ENCODE results near the gene VEGFB. TPM values are rescaled to one million over a fixed set of nuclear protein-coding genes. Genes with fewer than 3 reads are reported as not detected.

Gene VEGFB
- total RNA-seq, 1 donor from 2014 or later = 172 TPM

DNA sequence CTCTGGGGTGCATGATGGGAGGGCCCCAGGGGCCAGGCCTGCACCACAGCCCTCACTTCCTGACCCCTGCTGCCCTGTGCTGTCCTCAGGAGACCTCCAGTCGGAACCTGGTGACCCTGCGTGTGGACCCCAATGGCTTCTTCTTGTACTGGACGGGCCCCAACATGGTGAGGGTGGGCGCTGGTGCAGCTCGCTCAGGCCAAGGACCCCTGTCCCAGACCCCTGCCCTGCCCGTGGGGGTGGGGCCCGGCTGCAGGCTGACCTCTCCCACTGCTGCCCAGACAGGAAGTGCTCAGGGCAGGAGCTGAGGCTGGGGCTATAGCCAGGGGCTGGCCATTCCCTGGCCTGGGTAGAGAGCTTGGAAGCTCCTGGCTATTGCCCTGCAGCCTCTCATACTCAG, 19.9 kb downstream of the VEGFB start:
- no peak overlapping the region for H3K4me3 ChIP-seq
- DNase-seq = peak; percentile 62
- H3K9me3 ChIP-seq = no peaks in the 10 kb centered on the region
- intact Hi-C loops (cut with DNase I) = no loop called here
- no peak overlapping the region for H3K27ac ChIP-seq
- no peak for ATAC-seq
- no peak for TF ChIP-seq CTCF (IDR thresholded peaks at IDR 0.05)
- H3K36me3 ChIP-seq = peaks cover 44% of the 10 kb centered on the region
- no peaks in the 10 kb centered on the region for H3K27me3 ChIP-seq
- peaks cover 20% of the 10 kb centered on the region for H3K4me1 ChIP-seq

GRCh38 chr11:64255135-64256128, 21.0 kb downstream of the VEGFB start:
- no peak for DNase-seq
- Histone ChIP-seq H3K4me3 (no peak overlapping the region), H3K9me3 (no peaks in the 10 kb centered on the region), H3K36me3 (peaks cover 47% of the 10 kb centered on the region), H3K4me1 (peaks cover 20% of the 10 kb centered on the region), H3K27me3 (no peaks in the 10 kb centered on the region), H3K27ac (no peak overlapping the region)
- no peak for ATAC-seq
- intact Hi-C loops (cut with DNase I) = no loop called here
- TF ChIP-seq CTCF (IDR thresholded peaks at IDR 0.05) = no peak

- DNase-seq = no peak
- Histone ChIP-seq H3K9me3 (no peaks in the 10 kb centered on the region), H3K4me3 (no peak overlapping the region), H3K27ac (no peak overlapping the region), H3K36me3 (peaks cover 52% of the 10 kb centered on the region), H3K27me3 (no peaks in the 10 kb centered on the region), H3K4me1 (peaks cover 14% of the 10 kb centered on the region)
- no peak for ATAC-seq
- intact Hi-C loops (cut with DNase I) = no loop called here
- no peak for TF ChIP-seq CTCF (IDR thresholded peaks at IDR 0.05)
Measured at GRCh38 chr11:64256300-64256699, 21.9 kb downstream of the VEGFB start.

- Histone ChIP-seq H3K9me3 (no peaks in the 10 kb centered on the region), H3K27me3 (no peaks in the 10 kb centered on the region), H3K4me3 (no peak overlapping the region), H3K36me3 (peaks cover 71% of the 10 kb centered on the region), H3K27ac (no peak overlapping the region), H3K4me1 (peaks cover 6% of the 10 kb centered on the region)
- intact Hi-C loops (cut with DNase I) = no loop called here
- ATAC-seq (no peak), DNase-seq (no peak)
- no peak for TF ChIP-seq CTCF (IDR thresholded peaks at IDR 0.05)
Measured at GRCh38 chr11:64258356-64258755, 24.0 kb downstream of the VEGFB start.

DNA sequence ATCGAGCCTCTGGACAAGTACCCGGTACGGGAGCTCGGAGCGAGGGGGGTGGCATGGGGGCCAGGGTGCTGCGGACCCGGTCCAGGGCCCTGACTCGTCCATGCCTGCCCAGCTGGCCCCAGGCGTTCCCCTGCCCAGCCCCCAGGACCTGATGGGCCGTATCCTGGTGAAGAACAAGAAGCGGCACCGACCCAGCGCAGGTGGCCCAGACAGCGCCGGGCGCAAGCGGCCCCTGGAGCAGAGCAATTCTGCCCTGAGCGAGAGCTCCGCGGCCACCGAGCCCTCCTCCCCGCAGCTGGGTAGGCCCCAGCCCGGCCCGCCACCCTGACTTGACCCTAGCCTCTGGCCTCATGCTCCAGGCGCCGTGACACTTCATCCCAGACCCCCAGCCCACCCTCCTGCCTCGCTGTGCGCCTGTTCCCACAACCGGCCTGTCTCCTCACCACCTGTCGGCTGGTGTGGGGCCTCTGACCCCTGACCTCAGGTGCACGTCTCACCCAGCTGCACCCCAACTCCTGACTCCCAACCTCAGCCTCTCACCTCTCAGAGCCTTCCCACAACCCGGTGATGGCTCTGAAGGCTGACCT, 24.7 kb downstream of the VEGFB start:
- H3K4me3 ChIP-seq = no peak overlapping the region
- DNase-seq (no peak), ATAC-seq (no peak)
- H3K27ac ChIP-seq = no peak overlapping the region
- TF ChIP-seq CTCF (IDR thresholded peaks at IDR 0.05) = no peak
- intact Hi-C loops (cut with DNase I) = no loop called here
- H3K4me1 ChIP-seq = no peaks in the 10 kb centered on the region
- H3K27me3 ChIP-seq = no peaks in the 10 kb centered on the region
- no peaks in the 10 kb centered on the region for H3K9me3 ChIP-seq
- peaks cover 78% of the 10 kb centered on the region for H3K36me3 ChIP-seq
